Medulla oblongata (tissue), 1 donor: ENCODE measurements around the gene GAGE10.
"Not testable (repeated sequence)": the region's sequence is repeated elsewhere in the genome, so short reads cannot be mapped to it uniquely, and the experiment has no call there.

Experiments
- DNase-seq: peaks from one replicate; pipeline ENCODE4 v3.0.0-alpha.2; 2015; ENCODE audit errors: extremely low spot score

Gene GAGE10

GRCh38 chrX:49323735-49324134 lies 20.3 kb downstream of the GAGE10 start:
- DNase-seq, result not testable (repeated sequence)

GRCh38 chrX:49330421-49330820 lies 27.0 kb downstream of the GAGE10 start:
- not testable (repeated sequence) for DNase-seq

DNA sequence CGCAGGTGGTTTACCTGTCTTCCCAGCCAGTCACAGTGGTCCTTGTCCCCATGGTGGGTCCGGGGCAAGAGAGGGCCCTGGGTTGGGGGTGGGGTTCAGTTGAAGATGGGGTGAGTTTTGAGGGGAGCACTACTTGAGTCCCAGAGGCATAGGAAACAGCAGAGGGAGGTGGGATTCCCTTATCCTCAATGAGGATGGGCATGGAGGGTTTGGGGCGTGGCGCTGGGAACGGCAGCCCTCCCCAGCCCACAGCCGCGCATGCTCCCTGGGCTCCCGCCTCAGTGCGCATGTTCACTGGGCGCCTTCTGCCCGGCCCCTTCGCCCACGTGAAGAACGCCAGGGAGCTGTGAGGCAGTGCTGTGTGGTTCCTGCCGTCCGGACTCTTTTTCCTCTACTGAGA lies 27.8 kb downstream of the GAGE10 start, which contains the start of gene GAGE13:
Gene GAGE13 (plus strand): TSS at position 301 of the 400 bp plus-strand sequence. CDS start 1,156 bp downstream, outside the sequence.
- DNase-seq, result not testable (repeated sequence)

- not testable (repeated sequence) for DNase-seq
Observed at GRCh38 chrX:49331841-49332240, 28.4 kb downstream of the GAGE10 start.

DNA sequence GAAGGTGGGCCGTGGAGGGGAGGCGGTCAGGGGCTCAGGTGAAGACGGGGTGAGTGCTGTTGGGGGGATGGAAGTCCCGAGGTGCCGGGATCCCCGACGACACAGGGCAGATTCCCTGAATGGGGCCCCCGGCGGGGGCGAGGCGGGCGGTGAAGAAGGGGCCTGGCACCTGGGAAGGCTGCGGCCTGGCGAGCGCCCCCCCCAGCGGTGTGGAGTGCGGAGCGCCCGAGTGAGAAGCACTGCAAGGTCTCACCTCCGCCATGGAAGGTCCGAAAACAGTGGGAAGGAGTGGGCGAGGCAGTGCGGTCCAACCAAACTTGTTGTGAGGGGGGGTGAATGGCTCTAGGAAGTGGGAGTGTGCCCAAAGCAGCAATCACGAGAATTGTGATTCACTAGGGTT lies 38.0 kb downstream of the GAGE10 start:
- not testable (repeated sequence) for DNase-seq

DNA sequence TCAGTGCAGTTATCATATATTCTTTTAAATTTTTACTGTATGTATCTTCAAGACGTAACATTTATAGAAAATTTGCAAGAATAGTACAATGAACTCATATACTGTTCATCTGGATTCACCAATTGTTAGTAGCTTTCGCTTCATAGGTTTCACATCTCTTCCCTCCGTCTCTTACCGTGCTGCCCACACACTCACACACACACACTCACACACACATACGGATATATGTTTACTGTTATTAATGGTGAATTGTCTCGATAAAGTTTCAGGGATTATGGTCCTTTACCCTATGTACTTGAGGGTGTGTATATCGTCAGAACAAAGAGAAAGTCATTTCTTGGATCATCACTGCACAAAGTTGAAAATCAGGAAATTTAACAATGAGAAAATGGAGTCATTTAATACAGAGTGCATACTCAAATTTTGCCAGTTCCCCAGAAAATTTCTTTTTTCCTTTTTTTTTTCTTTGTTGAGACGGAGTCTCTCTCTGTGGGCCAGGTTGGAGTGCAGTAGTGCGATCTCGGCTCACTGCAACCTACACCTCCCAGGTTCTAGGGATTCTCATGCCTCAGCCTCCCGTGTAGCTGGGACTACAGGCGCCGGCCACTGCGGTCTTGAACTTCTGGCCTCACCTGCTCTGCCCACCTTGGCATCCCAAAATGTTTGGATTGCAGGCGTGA lies 41.2 kb downstream of the GAGE10 start:
- DNase-seq, result not testable (repeated sequence)

- not testable (repeated sequence) for DNase-seq
Observed at GRCh38 chrX:49345402-49345801, 42.0 kb downstream of the GAGE10 start.

- DNase-seq, result not testable (repeated sequence)
Observed at GRCh38 chrX:49346150-49346549, 42.7 kb downstream of the GAGE10 start.
